GM21367 (cell line): ENCODE data around the gene EEF2K.

Experiments used
- ATAC-seq: cut with Tn5 transposase; IDR thresholded peaks from one replicate; pipeline ENCODE4 v1.9.1; 2021; ENCODE audit not compliant: unreplicated experiment

The EEF2K gene

DNA sequence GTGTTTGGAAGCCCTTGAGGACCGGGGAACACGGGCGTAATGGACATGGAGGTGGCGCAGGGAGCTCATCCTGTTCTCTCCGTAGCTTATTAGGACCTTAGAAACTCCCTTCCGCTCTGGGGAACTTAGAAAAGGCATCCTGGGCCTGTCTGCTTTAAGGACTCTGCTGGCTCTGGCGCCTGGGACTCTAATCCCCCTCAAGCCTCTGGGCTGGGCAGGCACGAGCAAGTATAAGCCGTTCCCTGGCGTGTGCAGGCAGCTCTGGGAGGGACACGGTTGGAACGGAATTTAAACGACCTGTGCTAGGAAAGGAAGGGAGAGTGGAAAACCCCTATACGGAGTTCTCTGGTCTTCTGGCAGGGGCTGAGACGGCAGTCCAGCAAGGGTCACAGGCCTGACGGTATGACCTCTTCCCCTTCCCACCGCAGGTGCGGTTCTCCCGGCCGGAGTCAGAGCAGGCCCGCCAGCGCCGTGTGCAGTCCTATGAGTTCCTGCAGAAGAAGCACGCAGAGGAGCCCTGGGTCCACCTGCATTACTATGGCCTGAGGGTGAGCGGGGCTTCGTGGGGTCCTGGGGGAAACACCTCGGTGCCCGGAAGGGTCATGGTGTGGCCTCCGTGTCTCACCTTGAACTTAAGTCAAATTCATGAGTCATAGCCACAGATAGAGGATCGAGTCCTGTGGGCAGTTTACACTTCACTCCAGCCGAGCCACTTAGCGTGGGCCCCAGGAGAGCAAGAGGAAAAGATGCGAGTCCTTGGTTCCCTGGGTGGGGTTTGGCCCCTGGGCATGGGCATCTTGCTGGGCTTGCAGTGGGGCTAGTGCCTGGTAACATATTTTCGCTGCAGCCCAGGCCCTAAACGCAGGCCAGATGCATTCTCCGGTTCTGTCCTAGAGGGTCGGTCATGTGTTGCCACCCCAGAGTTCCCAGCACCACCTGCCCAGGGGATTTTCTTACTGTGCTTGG, 108.9 kb downstream of the EEF2K start:
- ATAC-seq = no peak

GRCh38 chr16:22315979-22316378, 109.9 kb downstream of the EEF2K start:
- ATAC-seq = no peak

- ATAC-seq = no peak
These were observed 110.3 kb downstream of the EEF2K start for GRCh38 chr16:22316411-22316811.

DNA sequence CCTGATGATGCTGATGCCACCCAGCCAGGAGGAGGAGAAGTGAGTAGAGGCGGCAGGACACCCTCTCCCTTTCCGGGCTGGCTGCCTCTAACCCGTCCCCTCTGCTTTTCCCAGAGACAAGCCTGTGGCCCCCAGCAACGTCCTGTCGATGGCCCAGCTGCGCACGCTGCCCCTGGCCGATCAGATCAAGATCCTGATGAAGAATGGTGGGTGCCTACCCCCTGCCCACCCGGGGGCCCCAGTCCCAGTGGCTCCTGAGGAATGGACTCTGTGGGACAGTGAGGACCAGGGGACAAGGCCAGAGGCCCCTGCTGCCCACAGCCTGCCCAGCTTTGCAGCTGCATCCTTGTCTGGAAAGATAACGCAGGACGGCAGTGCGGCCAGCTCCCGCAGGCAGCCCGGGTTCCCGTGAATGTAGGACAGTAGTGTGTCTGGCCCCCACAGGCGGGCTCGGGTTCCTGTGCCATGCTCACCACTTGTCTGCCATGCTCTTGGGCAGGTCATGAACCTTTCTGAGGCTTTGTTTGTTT, 111.0 kb downstream of the EEF2K start:
- ATAC-seq = no peak

DNA sequence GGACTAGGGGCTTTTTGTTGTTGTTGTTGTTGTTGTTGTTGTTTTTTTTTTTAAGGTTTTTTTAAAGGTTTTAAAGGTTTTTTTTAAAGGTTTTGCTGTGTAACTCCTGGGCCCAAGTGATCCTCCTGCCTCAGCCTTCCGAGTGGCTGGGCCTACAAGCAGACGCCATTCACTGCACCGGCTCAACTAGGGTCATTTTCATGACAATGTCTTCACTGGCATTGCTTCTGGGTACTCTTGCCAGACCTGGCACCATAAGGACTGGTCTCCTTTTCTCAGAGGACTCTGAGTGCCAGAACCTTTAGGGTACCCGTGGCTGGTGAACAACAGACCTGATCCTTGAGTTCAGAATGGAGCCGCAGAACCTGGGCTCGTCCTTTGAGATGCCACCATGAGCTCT, 111.5 kb downstream of the EEF2K start:
- ATAC-seq = no peak

DNA sequence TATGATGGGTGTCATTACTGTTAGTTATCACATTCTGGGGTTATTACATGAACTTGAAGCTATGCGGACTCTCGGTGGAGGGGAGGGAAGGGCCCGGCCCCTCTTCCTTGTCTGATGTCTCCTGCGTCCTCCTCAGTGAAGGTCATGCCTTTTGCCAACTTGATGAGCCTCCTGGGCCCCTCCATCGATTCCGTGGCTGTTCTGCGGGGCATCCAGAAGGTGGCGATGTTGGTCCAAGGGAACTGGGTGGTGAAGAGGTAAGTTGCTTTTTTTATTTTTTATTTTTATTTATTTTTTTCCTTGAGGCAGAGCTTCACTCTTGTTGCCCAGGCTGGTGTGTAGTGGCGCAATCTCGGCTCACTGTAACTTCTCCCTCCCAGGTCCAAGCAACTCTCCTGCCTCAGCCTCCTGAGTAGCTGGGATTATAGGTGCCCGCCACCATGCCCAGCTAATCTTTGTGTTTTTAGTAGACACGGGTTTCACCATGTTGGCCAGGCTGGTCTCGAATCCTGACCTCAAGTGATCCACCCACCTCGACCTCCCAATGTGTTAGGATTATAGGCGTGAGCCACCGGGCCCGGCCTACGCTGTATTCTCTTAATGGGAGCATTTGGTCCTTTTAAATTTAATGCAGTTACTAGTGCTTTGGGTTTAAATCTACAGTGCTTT, 112.7 kb downstream of the EEF2K start:
- no peak for ATAC-seq

DNA sequence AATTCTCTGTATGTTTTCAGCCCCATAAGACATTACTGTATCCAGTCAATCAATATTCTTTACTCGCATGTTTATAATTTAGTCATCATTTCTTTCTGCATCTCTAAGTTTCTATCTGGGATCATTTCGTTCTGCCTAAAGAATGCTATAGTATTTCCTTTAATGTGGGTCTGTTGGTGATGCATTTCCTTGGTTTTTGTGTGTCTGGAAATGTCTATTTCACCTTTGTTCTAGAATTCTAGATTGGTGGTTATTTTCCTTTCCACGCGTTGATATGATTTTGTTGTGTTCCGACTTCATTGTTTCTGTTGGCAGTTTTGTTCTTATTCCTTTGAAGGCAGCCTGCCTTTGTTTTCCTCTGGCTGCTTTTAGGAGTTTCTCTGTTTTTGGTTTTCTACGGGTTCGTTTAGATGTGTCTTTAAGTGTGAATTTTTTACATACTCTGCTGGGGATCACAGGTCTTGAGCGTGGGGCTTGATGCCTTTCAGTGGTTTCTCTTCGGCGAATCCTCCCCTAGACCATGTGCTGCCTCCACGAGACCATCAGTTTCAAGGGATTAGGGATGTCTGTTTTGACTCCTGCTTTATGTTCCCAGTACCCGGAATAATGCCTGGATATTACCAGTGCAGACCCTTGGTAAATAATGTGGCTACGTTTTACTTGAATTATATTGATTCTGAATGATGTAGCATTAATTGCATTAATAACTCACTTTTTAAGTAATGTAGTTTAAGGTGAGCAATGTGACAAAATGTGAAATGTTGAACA, 114.7 kb downstream of the EEF2K start:
- no peak for ATAC-seq

GRCh38 chr16:22321340-22322001, 115.4 kb downstream of the EEF2K start:
- no peak for ATAC-seq

GRCh38 chr16:22322021-22322471, 116.0 kb downstream of the EEF2K start:
- no peak for ATAC-seq

- ATAC-seq = no peak
These were observed 116.7 kb downstream of the EEF2K start for GRCh38 chr16:22322741-22323140.

- ATAC-seq = no peak
These were observed 117.3 kb downstream of the EEF2K start for GRCh38 chr16:22323173-22323958.

- ATAC-seq = no peak
These were observed 118.1 kb downstream of the EEF2K start for GRCh38 chr16:22323959-22324786.

DNA sequence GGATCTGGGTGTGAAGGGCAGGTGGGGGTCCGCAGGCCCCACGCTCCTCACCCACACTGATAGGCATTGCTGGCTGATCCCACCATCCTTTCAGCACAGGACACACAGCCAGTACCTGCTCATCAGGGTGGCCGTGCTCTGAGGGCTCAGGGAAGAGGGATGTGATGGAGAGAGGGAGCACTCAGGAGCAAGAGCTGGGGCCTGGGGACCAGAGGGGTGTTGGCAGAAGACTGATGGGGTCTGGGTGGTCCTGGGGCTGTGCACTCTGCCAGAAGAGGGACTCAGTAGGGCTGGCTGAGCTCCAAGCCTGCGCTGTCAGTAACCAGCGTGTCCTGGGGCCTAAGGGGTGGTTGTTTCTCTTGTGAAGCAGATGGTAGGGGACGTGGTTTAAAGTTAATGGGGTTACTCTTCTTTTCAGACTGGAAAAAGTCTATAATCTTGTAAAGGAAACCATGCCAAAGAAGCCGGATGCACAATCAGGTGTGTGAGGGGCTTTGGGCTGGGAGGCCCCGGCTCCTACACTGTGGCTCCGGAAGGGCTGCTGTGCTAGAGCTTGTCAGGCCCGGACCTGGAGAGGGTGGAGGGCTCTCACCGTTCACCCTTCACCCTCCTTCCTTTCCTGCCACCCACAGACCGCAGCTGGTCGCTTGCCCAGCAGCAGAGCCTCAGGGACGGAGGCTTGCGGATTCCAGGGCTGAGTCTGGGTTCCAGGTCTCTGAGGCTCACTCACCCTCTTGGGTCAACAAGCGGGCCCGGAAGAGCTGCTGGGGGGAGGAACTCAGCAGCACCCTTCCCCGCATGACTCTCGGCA, 118.9 kb downstream of the EEF2K start:
- ATAC-seq = no peak

GRCh38 chr16:22325598-22326368, 119.7 kb downstream of the EEF2K start:
- no peak for ATAC-seq

GRCh38 chr16:22326369-22326652, 120.2 kb downstream of the EEF2K start:
- no peak for ATAC-seq

- ATAC-seq = no peak
These were observed 120.8 kb downstream of the EEF2K start for GRCh38 chr16:22326771-22327445.

DNA sequence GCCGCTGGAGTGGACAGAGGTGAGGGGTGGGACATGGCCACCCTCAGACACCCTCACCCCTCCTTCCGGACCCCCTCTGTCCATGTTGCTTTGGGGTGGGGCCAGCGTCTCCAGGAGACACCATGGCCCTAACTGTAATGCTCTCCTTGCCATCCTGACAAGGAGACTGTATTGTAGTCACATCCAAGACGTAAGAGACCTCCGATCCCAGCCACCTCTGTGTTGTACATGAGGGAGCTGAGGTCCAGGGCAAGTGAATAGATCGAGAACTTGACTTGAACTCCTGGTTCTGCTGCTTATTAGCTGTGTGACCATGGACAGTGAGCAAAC, 121.3 kb downstream of the EEF2K start:
- ATAC-seq = no peak
